Endodermal cell (in vitro differentiated cells): ENCODE data around the gene SPRR4. TPM values are rescaled to one million over a fixed set of nuclear protein-coding genes. Genes with fewer than 3 reads are reported as not detected.

Experiments
- DNase-seq: peaks from one replicate; pipeline ENCODE4 v3.0.0-alpha.2; 2017
- H3K27ac ChIP-seq: 2 replicates; pipeline ENCODE4 v1.5.1; 2013; ENCODE audit warnings: mild to moderate bottlenecking, low read depth, low read length, moderate library complexity
- H3K27me3 ChIP-seq: 2 replicates; pipeline ENCODE4 v1.6.1; 2013; ENCODE audit warnings: mild to moderate bottlenecking, low read length, moderate library complexity; ENCODE audit not compliant: insufficient read depth, control insufficient read depth, poor library complexity, severe bottlenecking
- H3K36me3 ChIP-seq: 2 replicates; pipeline ENCODE4 v1.7.0; 2013; ENCODE audit warnings: mild to moderate bottlenecking, low read length, moderate library complexity; ENCODE audit not compliant: control insufficient read depth, insufficient read depth
- H3K4me1 ChIP-seq: one replicate; pipeline ENCODE4 v1.7.0; 2013; ENCODE audit warnings: low read length; ENCODE audit not compliant: control insufficient read depth, insufficient read depth
- H3K4me3 ChIP-seq: 2 replicates; pipeline ENCODE4 v1.5.1; 2013; ENCODE audit warnings: mild to moderate bottlenecking, low read length, moderate library complexity
- H3K9ac ChIP-seq: 2 replicates; pipeline ENCODE4 v1.6.1; 2013; ENCODE audit warnings: mild to moderate bottlenecking, low read length, moderate library complexity; ENCODE audit not compliant: poor library complexity, severe bottlenecking; ENCODE audit errors: extremely low read depth
- H3K9me3 ChIP-seq: 2 replicates; pipeline ENCODE4 v1.6.1; 2013; ENCODE audit warnings: mild to moderate bottlenecking, low read length, moderate library complexity; ENCODE audit not compliant: control insufficient read depth
- H3K27ac Mint-ChIP-seq: 2 replicates; pipeline ENCODE4 v1.8.0; 2020; ENCODE audit warnings: mixed read lengths
- H3K27me3 Mint-ChIP-seq: 2 replicates; pipeline ENCODE4 v1.8.0; 2021; ENCODE audit warnings: mild to moderate bottlenecking, mixed read lengths; ENCODE audit not compliant: insufficient read depth
- H3K36me3 Mint-ChIP-seq: 2 replicates; pipeline ENCODE4 v1.8.0; 2020; ENCODE audit warnings: low read depth, mixed read lengths
- H3K4me1 Mint-ChIP-seq: 2 replicates; pipeline ENCODE4 v1.8.0; 2020; ENCODE audit warnings: mixed read lengths
- H3K4me3 Mint-ChIP-seq: 2 replicates; pipeline ENCODE4 v1.8.0; 2020; ENCODE audit warnings: mild to moderate bottlenecking, moderate library complexity, mixed read lengths
- H3K9me3 Mint-ChIP-seq: 2 replicates; pipeline ENCODE4 v1.8.0; 2020; ENCODE audit warnings: mild to moderate bottlenecking, mixed read lengths
- WGBS, 2 experiments: methylation state at CpG; one replicate each; pipeline versions ENCODE4 v1.1.5 to v1.1.7; 2013; ENCODE audit warnings: missing lambda C conversion rate in 2 of 2, mixed read lengths in 1 of 2; ENCODE audit not compliant: insufficient coverage in 1 of 2, insufficient read length in 1 of 2; 5-methylcytosine and 5-hydroxymethylcytosine counted together
- total RNA-seq, 2 donors: library from RNA; stranded (reverse); fragmentation: NEBNext Ultra II Directional in 1 of 2; extraction: Animal tissue kit (Norgen Biotek cat#: 25700) in 1 of 2; gene quantifications; 2 replicates in 1 of 2; 3 replicates in 1 of 2; pipeline ENCODE4 v1.2.1, GENCODE V29; 2021
- TF ChIP-seq, protein P1 (sequence below): fragments of 200-600 bp; sonication (generic); conservative IDR thresholded peaks from 2 replicates; pipeline ENCODE4 v1.5.0; 2021; ENCODE audit warnings: antibody characterized with exemption, mild to moderate bottlenecking

Gene SPRR4
- total RNA-seq, 2 donors from 2014 or later: not detected

DNA sequence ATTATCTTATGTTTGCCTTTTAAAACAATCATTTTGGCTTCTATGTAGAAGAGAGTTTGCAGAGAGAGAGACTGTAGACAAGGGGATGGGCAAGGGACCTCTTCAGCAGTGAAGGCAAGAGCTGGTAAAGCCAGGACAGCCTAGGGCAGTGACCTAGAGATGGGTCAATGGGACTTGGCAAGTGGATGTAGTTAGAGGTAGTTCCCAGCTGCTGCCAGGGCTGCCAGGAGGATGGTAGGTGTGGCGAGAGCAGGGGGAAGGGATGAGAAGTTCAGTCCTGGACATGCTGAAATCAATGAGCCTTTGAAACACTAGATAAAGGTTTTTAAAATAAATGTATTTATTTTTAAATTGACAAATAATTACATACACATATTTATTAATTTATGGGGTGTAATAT is 29.8 kb upstream of the SPRR4 start:
- no peaks in the 10 kb centered on the region for H3K4me1 ChIP-seq
- no peak overlapping the region for H3K4me3 Mint-ChIP-seq
- no peak overlapping the region for H3K9ac ChIP-seq
- TF ChIP-seq, protein P1, sequence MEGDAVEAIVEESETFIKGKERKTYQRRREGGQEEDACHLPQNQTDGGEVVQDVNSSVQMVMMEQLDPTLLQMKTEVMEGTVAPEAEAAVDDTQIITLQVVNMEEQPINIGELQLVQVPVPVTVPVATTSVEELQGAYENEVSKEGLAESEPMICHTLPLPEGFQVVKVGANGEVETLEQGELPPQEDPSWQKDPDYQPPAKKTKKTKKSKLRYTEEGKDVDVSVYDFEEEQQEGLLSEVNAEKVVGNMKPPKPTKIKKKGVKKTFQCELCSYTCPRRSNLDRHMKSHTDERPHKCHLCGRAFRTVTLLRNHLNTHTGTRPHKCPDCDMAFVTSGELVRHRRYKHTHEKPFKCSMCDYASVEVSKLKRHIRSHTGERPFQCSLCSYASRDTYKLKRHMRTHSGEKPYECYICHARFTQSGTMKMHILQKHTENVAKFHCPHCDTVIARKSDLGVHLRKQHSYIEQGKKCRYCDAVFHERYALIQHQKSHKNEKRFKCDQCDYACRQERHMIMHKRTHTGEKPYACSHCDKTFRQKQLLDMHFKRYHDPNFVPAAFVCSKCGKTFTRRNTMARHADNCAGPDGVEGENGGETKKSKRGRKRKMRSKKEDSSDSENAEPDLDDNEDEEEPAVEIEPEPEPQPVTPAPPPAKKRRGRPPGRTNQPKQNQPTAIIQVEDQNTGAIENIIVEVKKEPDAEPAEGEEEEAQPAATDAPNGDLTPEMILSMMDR: no peak
- H3K27ac Mint-ChIP-seq: no peak overlapping the region
- WGBS, 2 experiments: 89% methylated on average over 1 of the region's 1 CpG; no CpG with 5 or more reads in 1 of the 2 experiments
- no peaks in the 10 kb centered on the region for H3K27me3 ChIP-seq
- no peaks in the 10 kb centered on the region for H3K36me3 ChIP-seq
- H3K9me3 ChIP-seq: peaks cover 25% of the 10 kb centered on the region
- H3K27ac ChIP-seq: no peak overlapping the region
- H3K27me3 Mint-ChIP-seq: peaks cover 1% of the 10 kb centered on the region
- no peaks in the 10 kb centered on the region for H3K4me1 Mint-ChIP-seq
- peaks cover 61% of the 10 kb centered on the region for H3K9me3 Mint-ChIP-seq
- DNase-seq: no peak
- no peak overlapping the region for H3K4me3 ChIP-seq
- H3K36me3 Mint-ChIP-seq: no peaks in the 10 kb centered on the region

DNA sequence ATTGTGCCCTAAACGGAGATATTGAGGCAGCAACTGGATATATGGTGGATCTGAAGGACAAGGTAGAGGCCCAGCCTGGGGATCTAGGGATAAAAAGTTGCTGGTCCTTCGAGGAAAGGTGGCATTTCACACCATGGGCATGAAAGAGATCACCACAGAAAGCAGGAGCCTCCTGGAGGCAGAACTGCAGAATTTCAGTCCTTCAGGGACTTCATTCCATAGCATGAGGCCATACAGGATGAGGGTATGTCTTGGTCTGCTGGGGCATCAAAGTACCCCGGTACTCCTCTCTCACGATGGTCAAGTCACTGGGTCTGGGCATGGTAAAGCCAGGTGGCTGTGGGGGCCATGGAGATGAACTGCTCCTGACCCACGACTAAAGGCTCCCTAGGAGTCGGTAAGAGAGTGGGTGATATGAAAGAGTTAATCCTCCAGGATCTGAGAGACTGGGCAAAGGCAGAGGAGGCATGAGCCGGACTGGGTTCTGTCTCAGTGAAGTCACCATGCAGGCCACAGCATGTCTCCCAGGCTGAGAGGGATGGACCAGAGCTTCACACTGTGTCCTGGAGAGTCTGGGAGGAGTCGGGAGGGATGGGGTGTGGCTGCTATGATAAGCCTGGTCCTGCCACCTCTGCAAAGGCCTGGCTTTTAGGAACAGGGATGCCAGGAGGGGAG is 29.3 kb upstream of the SPRR4 start:
- H3K36me3 Mint-ChIP-seq: no peaks in the 10 kb centered on the region
- H3K27me3 ChIP-seq: no peaks in the 10 kb centered on the region
- H3K27me3 Mint-ChIP-seq: peaks cover 1% of the 10 kb centered on the region
- H3K4me3 Mint-ChIP-seq: no peak overlapping the region
- H3K4me1 Mint-ChIP-seq: no peaks in the 10 kb centered on the region
- TF ChIP-seq, protein P1: no peak
- no peaks in the 10 kb centered on the region for H3K36me3 ChIP-seq
- no peaks in the 10 kb centered on the region for H3K4me1 ChIP-seq
- H3K4me3 ChIP-seq: no peak overlapping the region
- WGBS, 2 experiments: 68 to 70% methylated on average over 3 to 8 of the region's 8 CpGs
- no peak overlapping the region for H3K9ac ChIP-seq
- DNase-seq: no peak
- no peak overlapping the region for H3K27ac Mint-ChIP-seq
- H3K9me3 ChIP-seq: peaks cover 20% of the 10 kb centered on the region
- no peak overlapping the region for H3K27ac ChIP-seq
- H3K9me3 Mint-ChIP-seq: peaks cover 61% of the 10 kb centered on the region

DNA sequence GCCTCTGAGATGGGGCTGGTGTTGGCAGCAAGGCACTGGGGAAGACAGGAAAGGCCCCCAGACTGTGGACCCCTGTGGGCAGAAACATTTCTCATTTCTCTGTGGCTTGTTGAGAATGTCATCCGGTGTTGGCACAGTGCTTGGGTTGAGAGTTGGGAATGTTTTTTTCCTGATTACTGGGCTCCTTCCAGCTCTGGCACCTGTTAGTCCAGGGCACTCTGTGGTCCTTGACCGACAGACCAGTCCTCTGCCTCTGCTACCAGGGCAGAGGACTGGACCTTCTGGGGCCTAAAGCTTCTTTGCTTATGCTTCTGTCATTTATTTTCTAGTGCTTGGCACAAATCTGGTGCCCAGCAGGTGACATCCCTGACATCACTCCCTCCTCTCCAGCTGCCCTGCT is 28.3 kb upstream of the SPRR4 start:
- Histone ChIP-seq H3K36me3 (no peaks in the 10 kb centered on the region), H3K4me1 (no peaks in the 10 kb centered on the region), H3K27ac (no peak overlapping the region), H3K9me3 (peaks cover 19% of the 10 kb centered on the region), H3K9ac (no peak overlapping the region), H3K27me3 (no peaks in the 10 kb centered on the region), H3K4me3 (no peak overlapping the region)
- Mint-ChIP-seq H3K4me3 (no peak overlapping the region), H3K36me3 (no peaks in the 10 kb centered on the region), H3K27ac (no peak overlapping the region), H3K4me1 (no peaks in the 10 kb centered on the region), H3K9me3 (peaks cover 65% of the 10 kb centered on the region), H3K27me3 (peaks cover 3% of the 10 kb centered on the region)
- TF ChIP-seq, protein P1: no peak
- DNase-seq: no peak
- WGBS, 2 experiments: 71 to 81% methylated on average over 2 of the region's 2 CpGs
